NCI-H526 treated with DMSO at 0.1 percent for 48 hours (cell line): ENCODE data around the gene CA10.

Experiments used
- DNase-seq: peaks from one replicate; lab custom pipeline; 2025; lab: John Stamatoyannopoulos, UW

Gene CA10

GRCh38 chr17:51765282-51766135 lies 393.0 kb downstream of the CA10 start:
- no peak for DNase-seq

GRCh38 chr17:51764387-51764971 lies 394.0 kb downstream of the CA10 start:
- peak; percentile 22 for DNase-seq

GRCh38 chr17:51763058-51763457 lies 395.5 kb downstream of the CA10 start:
- no peak for DNase-seq

DNA sequence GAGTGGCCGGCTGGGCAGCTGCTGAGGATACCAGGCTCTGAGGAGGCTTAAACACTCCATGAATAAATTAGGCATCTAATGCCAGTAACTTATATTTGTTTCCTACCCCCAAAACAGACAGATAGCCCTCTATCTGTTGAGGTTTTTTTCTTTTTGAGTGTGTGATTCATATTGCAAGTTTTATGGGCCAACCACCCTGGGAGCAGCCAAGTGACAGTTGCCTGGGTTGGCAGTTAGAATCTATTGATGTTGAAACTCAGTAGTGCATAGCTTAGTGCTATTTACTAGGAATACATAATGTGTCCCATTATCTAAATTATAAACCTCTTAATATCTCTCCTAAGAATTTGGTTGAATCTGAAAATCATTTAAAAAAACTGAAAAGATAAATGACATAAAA lies 397.4 kb downstream of the CA10 start:
- no peak for DNase-seq

DNA sequence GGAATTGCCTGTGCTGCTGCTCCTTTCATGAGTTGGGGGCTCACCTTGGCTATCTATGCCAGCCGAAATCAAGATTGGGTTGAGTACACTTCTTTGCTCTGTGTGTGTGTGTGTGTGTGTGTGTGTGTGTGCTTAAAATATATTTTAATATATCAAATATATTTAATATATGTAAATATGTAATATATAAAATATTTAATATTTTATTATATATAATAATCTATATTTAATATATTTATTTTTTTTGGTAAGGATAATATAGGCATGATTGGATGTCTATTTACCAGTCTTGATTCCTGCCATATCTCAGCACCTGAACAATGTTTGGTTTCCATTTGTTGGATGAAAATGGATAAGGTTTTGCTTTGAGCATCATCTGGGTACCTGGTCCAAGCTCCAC lies 399.3 kb downstream of the CA10 start:
- DNase-seq: no peak

- no peak for DNase-seq
Measured at GRCh38 chr17:51751072-51751471, 407.4 kb downstream of the CA10 start.

- no peak for DNase-seq
Measured at GRCh38 chr17:51748749-51749604, 409.5 kb downstream of the CA10 start.

DNA sequence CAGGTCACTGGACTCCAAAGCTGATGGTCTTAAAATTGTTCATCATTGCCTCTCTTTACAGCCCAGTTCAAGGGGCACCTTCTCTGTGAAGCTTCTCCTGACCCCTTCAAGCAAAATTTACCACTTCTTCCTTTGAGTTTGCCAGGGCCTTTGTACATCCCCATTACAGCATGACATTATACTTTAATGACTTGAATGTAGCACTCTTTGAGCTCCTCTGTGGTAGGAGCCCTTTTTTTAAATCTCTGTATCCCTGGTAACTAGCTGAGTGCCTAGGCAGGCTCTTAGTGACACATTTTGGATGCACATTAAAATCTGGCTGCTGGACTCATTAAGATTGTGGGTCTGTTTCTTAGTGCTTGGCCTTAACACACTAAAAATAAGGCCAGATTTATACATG lies 412.1 kb downstream of the CA10 start:
- DNase-seq: no peak

- no peak for DNase-seq
Measured at GRCh38 chr17:51745993-51746392, 412.5 kb downstream of the CA10 start.

DNA sequence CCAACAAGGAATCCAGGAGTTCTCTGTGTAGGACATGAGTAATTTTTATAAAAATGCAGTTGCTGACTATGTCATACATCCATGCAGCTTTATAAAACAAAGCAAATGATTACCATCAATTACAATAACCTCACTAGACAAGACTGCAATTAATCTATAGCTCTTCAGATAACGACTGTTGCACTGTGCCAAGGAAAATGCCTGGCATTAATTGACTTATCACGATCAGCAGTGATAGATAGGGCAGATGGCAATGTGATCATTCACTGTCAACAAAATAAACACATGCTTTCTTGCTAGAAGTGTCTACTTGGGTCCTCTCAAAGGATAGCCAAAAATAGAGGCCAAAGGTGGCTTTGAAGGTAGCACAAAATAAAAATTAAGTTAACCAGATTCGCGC lies 415.0 kb downstream of the CA10 start:
- no peak for DNase-seq

- DNase-seq: no peak
Measured at GRCh38 chr17:51742571-51742970, 415.9 kb downstream of the CA10 start.

DNA sequence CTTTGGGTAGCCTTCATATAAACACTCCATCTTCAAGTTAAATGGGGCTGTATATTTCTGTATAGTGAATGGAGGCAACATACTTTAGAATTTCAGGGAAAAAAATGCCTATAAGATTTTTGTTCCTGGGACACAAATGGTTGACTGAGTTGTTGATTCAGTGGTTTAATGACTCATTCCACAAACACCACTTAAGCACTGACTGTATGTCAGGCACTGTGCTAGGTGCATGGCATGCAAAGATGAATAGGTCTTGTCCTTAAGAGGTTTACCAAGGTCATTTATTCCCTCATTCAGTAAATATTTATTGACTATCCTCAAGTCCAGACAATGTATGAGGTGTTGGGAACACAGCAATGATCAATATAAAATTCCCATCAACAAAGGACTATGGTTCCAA lies 417.1 kb downstream of the CA10 start:
- DNase-seq: no peak

- DNase-seq: no peak
Measured at GRCh38 chr17:51740531-51740930, 418.0 kb downstream of the CA10 start.

GRCh38 chr17:51739245-51739886 lies 419.1 kb downstream of the CA10 start:
- DNase-seq: peak; percentile 25

DNA sequence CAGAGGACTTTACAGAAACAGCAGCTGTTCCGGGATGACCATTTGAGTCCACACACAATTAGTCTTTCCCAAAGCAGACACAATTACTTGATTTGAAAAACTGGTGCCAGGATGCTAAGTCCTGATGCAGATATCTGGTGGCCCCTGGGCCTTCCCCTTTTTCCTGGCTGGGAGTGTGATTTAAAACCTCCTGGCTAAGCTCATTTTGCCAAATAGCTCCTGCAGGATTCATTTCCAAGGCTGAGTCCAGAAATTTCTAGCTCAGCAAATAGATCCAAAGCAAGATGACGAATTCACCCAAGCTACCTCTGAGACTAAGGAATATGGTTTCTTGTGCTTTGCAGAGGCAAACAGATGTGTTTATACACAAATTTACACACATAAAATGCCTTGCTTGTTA lies 422.2 kb downstream of the CA10 start:
- no peak for DNase-seq

DNA sequence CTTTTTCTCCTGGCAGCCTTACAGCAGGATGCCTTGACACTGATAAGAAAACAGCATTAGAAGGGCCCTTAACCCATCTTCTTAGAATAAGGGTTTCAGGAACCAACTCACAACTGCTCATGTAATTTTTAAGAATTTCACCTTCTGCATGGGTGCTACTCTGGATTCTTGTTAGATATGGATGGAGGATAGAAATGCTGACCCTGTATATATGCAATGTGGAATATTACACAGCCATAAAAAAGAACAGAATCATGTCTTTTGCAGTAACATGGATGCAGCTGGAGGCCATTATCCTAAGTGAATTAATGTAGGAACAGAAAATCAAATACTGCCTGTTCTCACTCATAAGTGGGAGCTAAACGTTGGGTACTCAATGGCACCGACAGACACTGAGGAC lies 423.5 kb downstream of the CA10 start:
- DNase-seq: no peak

- DNase-seq: no peak
Measured at GRCh38 chr17:51734462-51734861, 424.1 kb downstream of the CA10 start.

- no peak for DNase-seq
Measured at GRCh38 chr17:51733166-51733565, 425.3 kb downstream of the CA10 start.

GRCh38 chr17:51731941-51732722 lies 426.4 kb downstream of the CA10 start:
- DNase-seq: no peak

GRCh38 chr17:51730303-51731050 lies 428.0 kb downstream of the CA10 start:
- no peak for DNase-seq

DNA sequence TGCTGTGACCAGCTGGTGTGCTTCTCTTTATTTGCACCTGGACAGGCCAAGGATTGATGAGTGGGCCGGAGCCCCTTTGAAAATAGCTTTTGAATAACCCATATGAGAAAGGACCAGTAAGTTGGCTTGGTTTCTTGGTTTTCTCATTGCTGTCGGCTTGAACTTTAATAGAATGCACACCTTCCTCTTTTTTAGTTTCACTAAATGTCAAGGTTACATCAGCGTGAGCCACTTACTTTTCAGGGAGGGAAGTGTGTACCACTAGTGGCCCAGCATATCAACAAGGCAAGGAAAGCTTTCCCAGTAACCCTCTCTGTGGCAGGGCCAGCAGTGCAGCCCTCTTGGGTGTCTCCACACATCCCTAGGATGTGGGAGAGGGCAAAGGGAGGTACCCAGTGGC lies 433.3 kb downstream of the CA10 start:
- no peak for DNase-seq
